ENCODE data around the gene CTNNBL1.

DNA sequence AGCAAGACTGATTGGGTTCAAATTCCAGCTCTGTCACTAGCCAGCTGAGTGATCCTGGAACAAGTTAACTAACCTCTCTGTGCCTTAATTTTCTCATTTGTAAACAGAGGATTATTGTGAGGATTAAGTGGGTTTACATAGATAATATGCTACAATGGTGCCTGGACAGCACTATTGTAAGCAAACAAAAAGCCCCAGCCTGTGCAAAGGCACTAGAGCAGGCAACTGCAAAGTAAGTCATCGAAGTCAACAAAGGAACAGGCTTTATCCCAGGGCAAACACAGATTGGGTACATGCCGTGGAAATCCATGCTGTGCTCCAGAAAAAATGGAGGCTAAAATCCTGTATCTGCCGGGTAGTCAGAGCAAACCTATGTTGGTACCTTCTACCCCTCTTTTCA is 43.2 kb upstream of the CTNNBL1 start:
- TF ChIP-seq, protein P1, sequence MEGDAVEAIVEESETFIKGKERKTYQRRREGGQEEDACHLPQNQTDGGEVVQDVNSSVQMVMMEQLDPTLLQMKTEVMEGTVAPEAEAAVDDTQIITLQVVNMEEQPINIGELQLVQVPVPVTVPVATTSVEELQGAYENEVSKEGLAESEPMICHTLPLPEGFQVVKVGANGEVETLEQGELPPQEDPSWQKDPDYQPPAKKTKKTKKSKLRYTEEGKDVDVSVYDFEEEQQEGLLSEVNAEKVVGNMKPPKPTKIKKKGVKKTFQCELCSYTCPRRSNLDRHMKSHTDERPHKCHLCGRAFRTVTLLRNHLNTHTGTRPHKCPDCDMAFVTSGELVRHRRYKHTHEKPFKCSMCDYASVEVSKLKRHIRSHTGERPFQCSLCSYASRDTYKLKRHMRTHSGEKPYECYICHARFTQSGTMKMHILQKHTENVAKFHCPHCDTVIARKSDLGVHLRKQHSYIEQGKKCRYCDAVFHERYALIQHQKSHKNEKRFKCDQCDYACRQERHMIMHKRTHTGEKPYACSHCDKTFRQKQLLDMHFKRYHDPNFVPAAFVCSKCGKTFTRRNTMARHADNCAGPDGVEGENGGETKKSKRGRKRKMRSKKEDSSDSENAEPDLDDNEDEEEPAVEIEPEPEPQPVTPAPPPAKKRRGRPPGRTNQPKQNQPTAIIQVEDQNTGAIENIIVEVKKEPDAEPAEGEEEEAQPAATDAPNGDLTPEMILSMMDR (IDR thresholded peaks at IDR 0.05), result no peak
- no peak for TF ChIP-seq EP300 (IDR thresholded peaks at IDR 0.05)

Data from stomach (tissue), 4 donors.